ENCODE measurements around the gene TMEM108.

DNA sequence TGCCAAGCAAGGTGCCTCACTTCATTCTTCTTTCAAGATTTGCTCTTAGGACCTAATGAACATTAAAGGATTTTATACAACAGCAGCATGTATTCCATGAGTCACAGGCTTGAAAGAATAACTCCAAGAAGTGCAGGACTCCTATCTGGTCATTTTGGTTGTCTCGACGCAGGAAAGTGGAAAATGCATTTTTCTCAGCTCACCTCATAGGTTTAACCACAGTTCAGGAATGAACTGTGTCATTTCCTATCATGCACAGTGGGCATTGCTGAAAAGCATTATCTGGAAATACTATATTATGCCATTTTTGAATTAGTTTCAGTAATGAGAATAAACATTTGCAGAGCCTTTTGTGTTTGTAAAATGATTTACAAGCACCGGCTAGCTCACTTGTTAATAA, 263.0 kb downstream of the TMEM108 start:
- TF ChIP-seq CTCF (IDR thresholded peaks at IDR 0.05) (no peak), EP300 (IDR thresholded peaks at IDR 0.05) (no peak), POLR2A (IDR thresholded peaks at IDR 0.05) (no peak)
